ENCODE data around the gene SRSF1.

Gene SRSF1

DNA sequence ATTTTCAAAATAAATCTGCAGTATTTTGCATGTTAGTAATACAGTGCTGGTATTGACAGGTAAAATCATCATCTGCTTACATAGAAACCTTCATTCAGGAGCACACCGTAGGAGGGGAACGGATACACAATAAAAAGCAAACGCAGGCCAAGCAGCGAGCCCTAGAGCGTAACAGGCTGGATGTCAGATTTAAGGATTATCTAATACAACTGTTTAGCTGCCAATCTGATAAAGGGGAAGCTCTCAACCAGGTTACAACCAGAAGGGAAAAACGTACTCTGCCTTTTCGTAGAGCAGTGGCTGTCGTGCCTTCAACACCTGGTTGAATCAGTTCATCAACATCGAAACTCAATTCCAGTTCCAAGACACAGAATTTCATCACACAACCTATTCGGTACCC lies 35.5 kb downstream of the SRSF1 start:
- no peak overlapping the region for H2AFZ ChIP-seq (ENCODE audit: low read depth, low read length)
- no peaks in the 10 kb centered on the region for H3K9me3 ChIP-seq (ENCODE audit: insufficient read depth, low read length, severe bottlenecking)
- H3K27me3 ChIP-seq (ENCODE audit: insufficient read depth, low read length, poor library complexity), result no peaks in the 10 kb centered on the region
- H3K4me1 ChIP-seq (ENCODE audit: insufficient read depth, low read length), result no peaks in the 10 kb centered on the region
- DNase-seq (no peak), ATAC-seq (ENCODE audit: insufficient read depth, low read depth) (no peak)
- H3K4me3 ChIP-seq (ENCODE audit: low read depth in 1 of 2, low read length in 2 of 2), result no peak overlapping the region
- no peaks in the 10 kb centered on the region for H3K79me2 ChIP-seq (ENCODE audit: insufficient read depth, low read length)
- no peak overlapping the region for H3K27ac ChIP-seq (ENCODE audit: low read length)
- H3K36me3 ChIP-seq (ENCODE audit: insufficient read depth, low read length), result peaks cover 36% of the 10 kb centered on the region
- H3K9ac ChIP-seq (ENCODE audit: low read depth, low read length), result no peak overlapping the region
- TF ChIP-seq EZH2 (IDR thresholded peaks at IDR 0.05; ENCODE audit: borderline replicate concordance, low read depth, low read length, severe bottlenecking), result no peak
- TF ChIP-seq, protein P1, sequence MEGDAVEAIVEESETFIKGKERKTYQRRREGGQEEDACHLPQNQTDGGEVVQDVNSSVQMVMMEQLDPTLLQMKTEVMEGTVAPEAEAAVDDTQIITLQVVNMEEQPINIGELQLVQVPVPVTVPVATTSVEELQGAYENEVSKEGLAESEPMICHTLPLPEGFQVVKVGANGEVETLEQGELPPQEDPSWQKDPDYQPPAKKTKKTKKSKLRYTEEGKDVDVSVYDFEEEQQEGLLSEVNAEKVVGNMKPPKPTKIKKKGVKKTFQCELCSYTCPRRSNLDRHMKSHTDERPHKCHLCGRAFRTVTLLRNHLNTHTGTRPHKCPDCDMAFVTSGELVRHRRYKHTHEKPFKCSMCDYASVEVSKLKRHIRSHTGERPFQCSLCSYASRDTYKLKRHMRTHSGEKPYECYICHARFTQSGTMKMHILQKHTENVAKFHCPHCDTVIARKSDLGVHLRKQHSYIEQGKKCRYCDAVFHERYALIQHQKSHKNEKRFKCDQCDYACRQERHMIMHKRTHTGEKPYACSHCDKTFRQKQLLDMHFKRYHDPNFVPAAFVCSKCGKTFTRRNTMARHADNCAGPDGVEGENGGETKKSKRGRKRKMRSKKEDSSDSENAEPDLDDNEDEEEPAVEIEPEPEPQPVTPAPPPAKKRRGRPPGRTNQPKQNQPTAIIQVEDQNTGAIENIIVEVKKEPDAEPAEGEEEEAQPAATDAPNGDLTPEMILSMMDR (IDR thresholded peaks at IDR 0.05; ENCODE audit: borderline replicate concordance, extremely low read depth, low read length, poor library complexity, severe bottlenecking), result no peak
- no peaks in the 10 kb centered on the region; the same call in 1 of the 2 replicates for H4K20me1 ChIP-seq (ENCODE audit: insufficient read depth, low read length)
- H3K4me2 ChIP-seq (ENCODE audit: insufficient read depth, low read length), result no peak overlapping the region

DNA sequence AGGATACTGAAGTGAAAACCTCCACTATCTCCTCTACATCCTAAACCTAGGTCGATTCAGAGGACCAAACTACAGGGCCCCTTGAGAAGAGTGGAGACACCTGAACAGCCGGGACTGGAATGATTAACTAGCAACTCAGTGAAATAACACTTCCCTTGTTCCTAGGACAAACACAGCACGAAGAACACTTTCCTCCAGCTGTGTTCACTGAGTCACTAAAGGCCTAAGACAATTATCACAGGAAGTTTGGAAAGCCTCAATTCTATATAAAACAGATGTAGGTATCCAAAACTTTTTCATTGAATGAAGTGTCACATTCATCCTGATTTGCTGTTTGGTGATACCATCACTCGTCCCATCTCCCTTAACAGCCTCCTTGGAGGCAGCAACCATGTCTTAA lies 36.3 kb downstream of the SRSF1 start:
- H3K27me3 ChIP-seq (ENCODE audit: insufficient read depth, low read length, poor library complexity), result no peaks in the 10 kb centered on the region
- TF ChIP-seq EZH2 (IDR thresholded peaks at IDR 0.05; ENCODE audit: borderline replicate concordance, low read depth, low read length, severe bottlenecking), result no peak
- TF ChIP-seq, protein P1 (IDR thresholded peaks at IDR 0.05; ENCODE audit: borderline replicate concordance, extremely low read depth, low read length, poor library complexity, severe bottlenecking), result no peak
- no peak overlapping the region for H2AFZ ChIP-seq (ENCODE audit: low read depth, low read length)
- H3K9me3 ChIP-seq (ENCODE audit: insufficient read depth, low read length, severe bottlenecking), result no peaks in the 10 kb centered on the region
- peaks cover 27% of the 10 kb centered on the region for H3K36me3 ChIP-seq (ENCODE audit: insufficient read depth, low read length)
- H3K4me3 ChIP-seq (ENCODE audit: low read depth in 1 of 2, low read length in 2 of 2), result no peak overlapping the region
- H3K4me1 ChIP-seq (ENCODE audit: insufficient read depth, low read length), result no peaks in the 10 kb centered on the region
- H3K79me2 ChIP-seq (ENCODE audit: insufficient read depth, low read length), result no peaks in the 10 kb centered on the region
- no peak for ATAC-seq (ENCODE audit: insufficient read depth, low read depth)
- H3K27ac ChIP-seq (ENCODE audit: low read length), result no peak overlapping the region
- H3K4me2 ChIP-seq (ENCODE audit: insufficient read depth, low read length), result no peak overlapping the region
- DNase-seq, result no peak
- no peaks in the 10 kb centered on the region for H4K20me1 ChIP-seq (ENCODE audit: insufficient read depth, low read length)
- no peak overlapping the region for H3K9ac ChIP-seq (ENCODE audit: low read depth, low read length)

DNA sequence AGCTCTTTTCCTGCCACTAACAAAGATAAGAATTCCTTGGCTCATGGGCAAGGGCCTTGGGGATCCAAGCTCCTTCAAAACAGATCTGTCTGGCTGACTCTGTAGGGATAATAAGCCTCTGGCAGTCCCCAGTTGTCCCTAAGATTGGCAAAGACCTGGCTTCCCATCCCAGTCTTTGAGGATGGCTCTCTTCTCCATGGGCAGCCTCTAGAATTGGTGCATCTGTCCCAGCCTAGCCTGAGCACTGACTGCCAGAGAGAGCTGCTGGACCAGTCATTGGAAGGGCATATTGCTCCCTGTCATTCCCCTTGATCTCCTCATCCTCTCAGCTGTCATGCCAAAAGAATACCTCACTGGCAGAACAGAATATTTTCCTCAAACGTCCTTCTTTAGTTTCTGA lies 38.6 kb downstream of the SRSF1 start:
- Histone ChIP-seq H3K4me1 (ENCODE audit: insufficient read depth, low read length) (no peaks in the 10 kb centered on the region), H3K36me3 (ENCODE audit: insufficient read depth, low read length) (peaks cover 6% of the 10 kb centered on the region; the same call in 1 of the 2 replicates), H3K79me2 (ENCODE audit: insufficient read depth, low read length) (no peaks in the 10 kb centered on the region), H3K27me3 (ENCODE audit: insufficient read depth, low read length, poor library complexity) (no peaks in the 10 kb centered on the region), H2AFZ (ENCODE audit: low read depth, low read length) (no peak overlapping the region), H3K9me3 (ENCODE audit: insufficient read depth, low read length, severe bottlenecking) (no peaks in the 10 kb centered on the region), H3K4me3 (ENCODE audit: low read depth in 1 of 2, low read length in 2 of 2) (no peak overlapping the region), H3K9ac (ENCODE audit: low read depth, low read length) (no peak overlapping the region), H3K4me2 (ENCODE audit: insufficient read depth, low read length) (no peak overlapping the region), H3K27ac (ENCODE audit: low read length) (no peak overlapping the region), H4K20me1 (ENCODE audit: insufficient read depth, low read length) (no peaks in the 10 kb centered on the region)
- TF ChIP-seq, protein P1 (IDR thresholded peaks at IDR 0.05; ENCODE audit: borderline replicate concordance, extremely low read depth, low read length, poor library complexity, severe bottlenecking), result no peak
- no peak for TF ChIP-seq EZH2 (IDR thresholded peaks at IDR 0.05; ENCODE audit: borderline replicate concordance, low read depth, low read length, severe bottlenecking)
- ATAC-seq (ENCODE audit: insufficient read depth, low read depth), result no peak
- DNase-seq, result no peak

DNA sequence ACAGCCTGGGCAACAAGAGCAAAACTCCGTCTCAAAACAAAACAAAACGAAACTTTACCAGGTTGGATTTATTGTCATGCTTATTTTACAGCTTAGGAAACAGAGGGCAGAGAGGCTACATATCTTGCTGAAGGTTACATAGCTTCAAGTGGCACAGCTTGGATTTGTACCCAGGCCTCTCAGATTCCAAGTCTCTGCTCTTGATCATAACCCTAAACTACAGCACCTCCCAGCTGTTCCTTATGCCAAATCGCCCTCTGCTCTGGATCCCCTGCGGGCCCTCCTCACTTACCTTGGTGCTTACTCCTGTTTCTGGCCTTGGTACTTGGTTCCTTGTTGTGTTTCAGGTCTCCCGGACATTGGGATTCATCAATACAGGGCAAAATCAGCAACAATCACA lies 40.2 kb downstream of the SRSF1 start:
- TF ChIP-seq, protein P1 (IDR thresholded peaks at IDR 0.05; ENCODE audit: borderline replicate concordance, extremely low read depth, low read length, poor library complexity, severe bottlenecking), result no peak
- no peak for TF ChIP-seq EZH2 (IDR thresholded peaks at IDR 0.05; ENCODE audit: borderline replicate concordance, low read depth, low read length, severe bottlenecking)
- Histone ChIP-seq H3K4me3 (ENCODE audit: low read depth in 1 of 2, low read length in 2 of 2) (no peak overlapping the region), H3K4me2 (ENCODE audit: insufficient read depth, low read length) (no peak overlapping the region), H3K27me3 (ENCODE audit: insufficient read depth, low read length, poor library complexity) (peaks cover 8% of the 10 kb centered on the region), H4K20me1 (ENCODE audit: insufficient read depth, low read length) (no peaks in the 10 kb centered on the region), H3K79me2 (ENCODE audit: insufficient read depth, low read length) (no peaks in the 10 kb centered on the region), H3K4me1 (ENCODE audit: insufficient read depth, low read length) (no peaks in the 10 kb centered on the region), H3K27ac (ENCODE audit: low read length) (no peak overlapping the region), H3K9ac (ENCODE audit: low read depth, low read length) (no peak overlapping the region), H3K9me3 (ENCODE audit: insufficient read depth, low read length, severe bottlenecking) (no peaks in the 10 kb centered on the region), H2AFZ (ENCODE audit: low read depth, low read length) (no peak overlapping the region), H3K36me3 (ENCODE audit: insufficient read depth, low read length) (no peaks in the 10 kb centered on the region)
- ATAC-seq (ENCODE audit: insufficient read depth, low read depth) (no peak), DNase-seq (no peak)

Data from DND-41 (cell line).